NCI-H748 (cell line): ENCODE data around the gene WFDC8.

ENCODE experiments used
- DNase-seq: peaks from one replicate; lab custom pipeline; 2025; ENCODE audit not compliant: unreplicated experiment; lab: John Stamatoyannopoulos, UW

The WFDC8 gene

GRCh38 chr20:45550765-45551164 is 28.3 kb downstream of the WFDC8 start:
- no peak for DNase-seq

- DNase-seq = no peak
Observed at GRCh38 chr20:45548410-45548809, 30.7 kb downstream of the WFDC8 start.

GRCh38 chr20:45547206-45547770 is 31.8 kb downstream of the WFDC8 start, which contains the start of gene EPPIN:
TSS of gene EPPIN (minus strand) at chr20:45547401. CDS start at chr20:45547357, 44 bp downstream.
- DNase-seq = no peak

GRCh38 chr20:45545754-45546453 is 33.2 kb downstream of the WFDC8 start:
- peak; percentile 12 for DNase-seq

- no peak for DNase-seq
Observed at GRCh38 chr20:45545351-45545750, 33.7 kb downstream of the WFDC8 start.

- no peak for DNase-seq
Observed at GRCh38 chr20:45539382-45539781, 39.7 kb downstream of the WFDC8 start, which contains the start of gene WFDC6. TSS of gene WFDC6 (minus strand) at chr20:45539482. CDS start at chr20:45539407, 75 bp downstream.

- no peak for DNase-seq
Observed at GRCh38 chr20:45538209-45538799, 40.8 kb downstream of the WFDC8 start.

- no peak for DNase-seq
Observed at GRCh38 chr20:45527294-45527693, 51.8 kb downstream of the WFDC8 start.

GRCh38 chr20:45523821-45524220 is 55.3 kb downstream of the WFDC8 start:
- no peak for DNase-seq

GRCh38 chr20:45518282-45518681 is 60.8 kb downstream of the WFDC8 start:
- no peak for DNase-seq

- DNase-seq = no peak
Observed at GRCh38 chr20:45515147-45515913, 63.8 kb downstream of the WFDC8 start, which contains the start of gene SPINT3. TSS of gene SPINT3 (minus strand) at chr20:45515622. CDS start at chr20:45515608, 14 bp downstream.

- no peak for DNase-seq
Observed at GRCh38 chr20:45510242-45510862, 68.7 kb downstream of the WFDC8 start.

- no peak for DNase-seq
Observed at GRCh38 chr20:45509091-45509490, 70.0 kb downstream of the WFDC8 start.

- no peak for DNase-seq
Observed at GRCh38 chr20:45508068-45508886, 70.8 kb downstream of the WFDC8 start.

- no peak for DNase-seq
Observed at GRCh38 chr20:45507011-45507820, 71.9 kb downstream of the WFDC8 start.

- DNase-seq = no peak
Observed at GRCh38 chr20:45506398-45506797, 72.7 kb downstream of the WFDC8 start.

GRCh38 chr20:45503403-45503802 is 75.7 kb downstream of the WFDC8 start:
- no peak for DNase-seq

- no peak for DNase-seq
Observed at GRCh38 chr20:45502561-45502960, 76.5 kb downstream of the WFDC8 start.
